IMR-90 (cell line): ENCODE measurements around the gene MROH7. TPM values are rescaled to one million over a fixed set of nuclear protein-coding genes. Genes with fewer than 3 reads are reported as not detected.

Source experiments
- ATAC-seq: fragments of 200-7000 bp; cut with Tn5 transposase; 2 replicates; pipeline ENCODE4 v1.9.1; 2020; ENCODE audit warnings: low read depth, mild to moderate bottlenecking, moderate library complexity
- BruUV-seq: library from RNA; stranded (reverse); fragments of 400-500 nt; replicated peaks from 2 replicates; lab custom pipeline; 2021; lab: Mats Ljungman, UMichigan
- CTCF ChIA-PET: fragments of 300-600 bp; formaldehyde crosslinking; extraction: SDS; loops from one replicate; lab custom pipeline; 2021; ENCODE audit warnings: antibody characterized with exemption; lab: Yijun Ruan, JAX
- POLR2A ChIA-PET: fragments of 300-600 bp; sonication (Branson Sonifier 250); formaldehyde crosslinking; loops from one replicate; lab custom pipeline; 2022; ENCODE audit warnings: antibody characterized with exemption; ENCODE audit not compliant: unreplicated experiment; lab: Charles Lee
- DNase-seq: peaks from one replicate; pipeline ENCODE4 v3.0.0; 2013
- H2AFZ ChIP-seq: replicated peaks from 2 replicates; pipeline ENCODE3; 2013; ENCODE audit warnings: low read length, mild to moderate bottlenecking; ENCODE audit not compliant: poor library complexity
- H2AK5ac ChIP-seq: 2 replicates; pipeline ENCODE4 v1.6.1; 2013; ENCODE audit warnings: low read depth, low read length, inconsistent platforms
- H2AK9ac ChIP-seq: replicated peaks from 2 replicates; pipeline ENCODE3; 2013; ENCODE audit warnings: mild to moderate bottlenecking, low read depth, low read length, moderate library complexity; ENCODE audit not compliant: poor library complexity
- H2BK120ac ChIP-seq: 2 replicates; pipeline ENCODE4 v1.6.1; 2013; ENCODE audit warnings: low read depth, low read length, inconsistent platforms
- H2BK15ac ChIP-seq: 3 replicates; pipeline ENCODE4 v1.6.1; 2013; ENCODE audit warnings: low read depth, low read length, inconsistent platforms
- H2BK20ac ChIP-seq: 2 replicates; pipeline ENCODE4 v1.6.1; 2013; ENCODE audit warnings: low read depth, mild to moderate bottlenecking, inconsistent platforms, low read length, moderate library complexity
- H2BK5ac ChIP-seq: 2 replicates; pipeline ENCODE4 v1.6.1; 2013; ENCODE audit warnings: mild to moderate bottlenecking, low read depth, low read length, inconsistent platforms; ENCODE audit not compliant: poor library complexity, severe bottlenecking
- H3K14ac ChIP-seq: replicated peaks from 2 replicates; pipeline ENCODE4 v1.6.1; 2013; ENCODE audit warnings: low read depth, low read length, inconsistent platforms
- H3K18ac ChIP-seq: 2 replicates; pipeline ENCODE4 v1.6.1; 2013; ENCODE audit warnings: low read depth, low read length, control low read depth
- H3K23ac ChIP-seq: 2 replicates; pipeline ENCODE4 v1.6.1; 2013; ENCODE audit warnings: low read depth, low read length, inconsistent platforms
- H3K27ac ChIP-seq: 2 replicates; pipeline ENCODE4 v1.5.1; 2013; ENCODE audit warnings: mild to moderate bottlenecking, control low read depth, low read length; ENCODE audit not compliant: insufficient read depth
- H3K27me3 ChIP-seq: 2 replicates; pipeline ENCODE4 v1.6.1; 2013; ENCODE audit warnings: low read length; ENCODE audit not compliant: control insufficient read depth, insufficient read depth
- H3K36me3 ChIP-seq: 2 replicates; pipeline ENCODE4 v1.6.1; 2013; ENCODE audit warnings: low read length, mixed read lengths; ENCODE audit not compliant: control insufficient read depth, insufficient read depth
- H3K4ac ChIP-seq: 2 replicates; pipeline ENCODE4 v1.6.1; 2013; ENCODE audit warnings: low read depth, low read length, inconsistent platforms
- H3K4me1 ChIP-seq: 2 replicates; pipeline ENCODE4 v1.6.1; 2013; ENCODE audit warnings: low read length, mixed read lengths; ENCODE audit not compliant: control insufficient read depth, insufficient read depth
- H3K4me2 ChIP-seq: 2 replicates; pipeline ENCODE4 v1.6.1; 2013; ENCODE audit warnings: low read depth, mild to moderate bottlenecking, control low read depth, low read length, moderate library complexity
- H3K4me3 ChIP-seq: 2 replicates; pipeline ENCODE4 v1.5.1; 2013; ENCODE audit warnings: low read depth, mild to moderate bottlenecking, control low read depth, low read length, moderate library complexity; ENCODE audit not compliant: insufficient read depth
- H3K56ac ChIP-seq: 2 replicates; pipeline ENCODE4 v1.6.1; 2013; ENCODE audit warnings: low read length, inconsistent platforms; ENCODE audit not compliant: insufficient read depth; ENCODE audit errors: extremely low read depth
- H3K79me1 ChIP-seq, 2 experiments: 2 replicates each; pipeline ENCODE4 v1.6.1; 2013; ENCODE audit warnings: low read length in 2 of 2, inconsistent platforms in 1 of 2, low read depth in 1 of 2
- H3K9ac ChIP-seq: 2 replicates; pipeline ENCODE4 v1.6.1; 2013; ENCODE audit warnings: low read depth, low read length, control low read depth
- H3K9me1 ChIP-seq: 2 replicates; pipeline ENCODE4 v1.6.1; 2013; ENCODE audit warnings: low read length, inconsistent platforms; ENCODE audit not compliant: insufficient read depth
- H3K9me3 ChIP-seq: 2 replicates; pipeline ENCODE4 v1.6.1; 2013; ENCODE audit warnings: low read length; ENCODE audit not compliant: control insufficient read depth, insufficient read depth
- H4K20me1 ChIP-seq: 2 replicates; pipeline ENCODE4 v1.6.1; 2013; ENCODE audit warnings: low read length, inconsistent platforms; ENCODE audit not compliant: insufficient read depth
- H4K5ac ChIP-seq: 2 replicates; pipeline ENCODE4 v1.6.1; 2013; ENCODE audit warnings: mild to moderate bottlenecking, low read depth, low read length, control low read depth
- H4K8ac ChIP-seq, 2 experiments: 2 replicates each; pipeline ENCODE4 v1.6.1; 2013; ENCODE audit warnings: low read depth in 2 of 2, low read length in 2 of 2, control low read depth in 1 of 2, inconsistent platforms in 1 of 2
- H4K91ac ChIP-seq: 2 replicates; pipeline ENCODE4 v1.6.1; 2013; ENCODE audit warnings: low read depth, low read length, inconsistent platforms; ENCODE audit not compliant: insufficient read depth
- BHLHE40 ChIP-seq: fragments of 150-350 bp; IDR thresholded peaks from 2 replicates; pipeline ENCODE4 v1.6.1; 2016; ENCODE audit warnings: mild to moderate bottlenecking, low read depth, low read length
- CEBPB ChIP-seq: IDR thresholded peaks from 2 replicates; pipeline ENCODE4 v1.6.1; 2012; ENCODE audit warnings: low read depth, low read length, improper control_type of control experiment
- CTCF ChIP-seq: conservative IDR thresholded peaks from 2 replicates; pipeline ENCODE4 v1.5.1; 2012; ENCODE audit warnings: mild to moderate bottlenecking, low read depth, low read length, improper control_type of control experiment
- FOS ChIP-seq: fragments of 150-350 bp; IDR thresholded peaks from 2 replicates; pipeline ENCODE4 v1.6.1; 2016; ENCODE audit warnings: low read depth, low read length
- MAFK ChIP-seq: IDR thresholded peaks from 2 replicates; pipeline ENCODE4 v1.6.1; 2012; ENCODE audit warnings: low read depth, low read length, improper control_type of control experiment
- MAZ ChIP-seq: IDR thresholded peaks from 2 replicates; pipeline ENCODE4 v1.6.1; 2012; ENCODE audit warnings: low read depth, mild to moderate bottlenecking, low read length, improper control_type of control experiment, moderate library complexity, borderline replicate concordance
- MXI1 ChIP-seq: IDR thresholded peaks from 2 replicates; pipeline ENCODE4 v1.6.1; 2012; ENCODE audit warnings: low read depth, mild to moderate bottlenecking, low read length, moderate library complexity, borderline replicate concordance
- POLR2A ChIP-seq: IDR thresholded peaks from 2 replicates; pipeline ENCODE4 v1.6.1; 2012; ENCODE audit warnings: mild to moderate bottlenecking, low read depth, low read length
- RAD21 ChIP-seq: IDR thresholded peaks from 2 replicates; pipeline ENCODE4 v1.6.1; 2012; ENCODE audit warnings: low read length, improper control_type of control experiment
- RFX5 ChIP-seq: IDR thresholded peaks from 2 replicates; pipeline ENCODE4 v1.8.0; 2012; ENCODE audit warnings: low read depth, mild to moderate bottlenecking, low read length, moderate library complexity
- SMC3 ChIP-seq: fragments of 150-350 bp; IDR thresholded peaks from 2 replicates; pipeline ENCODE4 v1.6.1; 2016; ENCODE audit warnings: low read depth, mild to moderate bottlenecking, antibody characterized with exemption, low read length, moderate library complexity
- USF2 ChIP-seq: fragments of 150-350 bp; IDR thresholded peaks from 2 replicates; pipeline ENCODE4 v1.6.1; 2017; ENCODE audit warnings: mild to moderate bottlenecking, antibody characterized with exemption, low read length, low read depth
- WGBS, 2 experiments: methylation state at CpG; one replicate each; pipeline versions ENCODE4 v1.1.5 to v1.1.7; 2013; ENCODE audit warnings: missing lambda C conversion rate in 2 of 2; ENCODE audit not compliant: insufficient read length in 1 of 2; ENCODE audit errors: extremely low coverage in 2 of 2; 5-methylcytosine and 5-hydroxymethylcytosine counted together
- dilution Hi-C: fragments of 300-500 bp; cut with HindIII; formaldehyde crosslinking; loops from one replicate; pipeline ENCODE4 v1.14.3; 2018; ENCODE audit warnings: low sequenced_read_pairs; ENCODE audit not compliant: unreplicated experiment
- in situ Hi-C: fragments of 300-500 bp; cut with MboI; formaldehyde crosslinking; loops from 3 replicates; pipeline ENCODE4 v1.14.3; 2019; ENCODE audit warnings: low sequenced_read_pairs, inconsistent platforms, mixed read lengths
- intact Hi-C: fragments of 100-400 bp; cut with micrococcal nuclease; formaldehyde crosslinking; loops from 2 replicates; pipeline ENCODE4 v1.10.0; 2022
- polyA plus RNA-seq, 3 experiments: library from polyadenylated mRNA; depleted of rRNA; stranded (reverse); fragments of >200 nt; gene quantifications; 2 replicates each; pipeline ENCODE4 v1.2.3, GENCODE V29; 2012; ENCODE audit warnings: low replicate concordance in 1 of 3
- total RNA-seq: library from RNA; depleted of rRNA; stranded (reverse); fragments of >200 nt; gene quantifications from 2 replicates; pipeline ENCODE4 v1.2.3, GENCODE V29; 2012
- TF ChIP-seq, protein P1 (sequence below): fragments of 150-350 bp; IDR thresholded peaks from 2 replicates; pipeline ENCODE4 v1.6.1; 2016; ENCODE audit warnings: low read depth, mild to moderate bottlenecking, low read length, moderate library complexity, borderline replicate concordance

The MROH7 gene
- total and polyA plus RNA-seq, 2 of the 4 experiments (the other 2 are of a cell fraction), result not detected

DNA sequence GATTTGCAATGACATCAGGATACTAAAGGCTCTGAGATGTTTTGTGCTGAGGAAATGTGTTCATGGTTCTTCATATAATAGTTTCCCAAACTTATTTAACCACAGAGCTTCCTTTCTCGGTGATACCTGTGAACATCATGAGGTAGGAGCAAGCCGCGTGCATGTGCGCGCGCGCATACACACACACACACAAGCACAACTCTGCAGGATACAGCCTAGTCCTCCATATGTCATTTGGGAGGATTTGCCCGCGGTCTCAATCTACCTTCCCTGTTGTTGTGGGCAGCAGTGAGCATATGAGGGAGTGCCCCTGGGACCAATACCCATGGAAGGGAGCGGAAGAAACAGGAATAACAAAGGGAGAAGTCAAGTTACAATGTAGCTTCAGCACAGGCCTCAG lies 61.9 kb downstream of the MROH7 start:
- H4K20me1 ChIP-seq, result no peaks in the 10 kb centered on the region
- no peak overlapping the region for H2AK5ac ChIP-seq
- intact Hi-C loops, result no loop called here
- no peak overlapping the region for H3K4ac ChIP-seq
- no peak overlapping the region for H3K56ac ChIP-seq
- dilution Hi-C loops, result no loop called here
- peaks cover 54% of the 10 kb centered on the region for H3K27me3 ChIP-seq
- H3K9me3 ChIP-seq, result no peaks in the 10 kb centered on the region
- H3K36me3 ChIP-seq, result no peaks in the 10 kb centered on the region
- WGBS, 2 experiments, result no CpG with 5 or more reads among the region's 10 CpGs
- H3K9ac ChIP-seq, result no peak overlapping the region
- DNase-seq (no peak), ATAC-seq (no peak)
- BruUV-seq, result no TSS peak
- no peak overlapping the region for H4K8ac ChIP-seq
- no peak overlapping the region for H3K18ac ChIP-seq
- H2BK15ac ChIP-seq, result no peak overlapping the region
- no peak overlapping the region for H3K27ac ChIP-seq
- no peak overlapping the region for H3K23ac ChIP-seq
- H4K91ac ChIP-seq, result no peak overlapping the region
- no peak overlapping the region for H2AFZ ChIP-seq
- H2BK120ac ChIP-seq, result no peak overlapping the region
- in situ Hi-C loops, result no loop called here
- no peak overlapping the region for H3K4me2 ChIP-seq
- POLR2A ChIA-PET, result no interaction called here
- no peak overlapping the region for H2BK5ac ChIP-seq
- H3K4me1 ChIP-seq, result no peaks in the 10 kb centered on the region
- H4K5ac ChIP-seq, result no peak overlapping the region
- TF ChIP-seq BHLHE40, result no peak
- no peak for TF ChIP-seq RAD21
- no peak for TF ChIP-seq MAFK
- TF ChIP-seq RFX5, result no peak
- TF ChIP-seq SMC3, result no peak
- TF ChIP-seq, protein P1, sequence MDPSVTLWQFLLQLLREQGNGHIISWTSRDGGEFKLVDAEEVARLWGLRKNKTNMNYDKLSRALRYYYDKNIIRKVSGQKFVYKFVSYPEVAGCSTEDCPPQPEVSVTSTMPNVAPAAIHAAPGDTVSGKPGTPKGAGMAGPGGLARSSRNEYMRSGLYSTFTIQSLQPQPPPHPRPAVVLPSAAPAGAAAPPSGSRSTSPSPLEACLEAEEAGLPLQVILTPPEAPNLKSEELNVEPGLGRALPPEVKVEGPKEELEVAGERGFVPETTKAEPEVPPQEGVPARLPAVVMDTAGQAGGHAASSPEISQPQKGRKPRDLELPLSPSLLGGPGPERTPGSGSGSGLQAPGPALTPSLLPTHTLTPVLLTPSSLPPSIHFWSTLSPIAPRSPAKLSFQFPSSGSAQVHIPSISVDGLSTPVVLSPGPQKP, result no peak
- TF ChIP-seq USF2, result no peak
- TF ChIP-seq POLR2A, result no peak
- no peak for TF ChIP-seq MXI1
- TF ChIP-seq MAZ, result no peak
- TF ChIP-seq CTCF, result no peak
- TF ChIP-seq FOS, result no peak
- no peak for TF ChIP-seq CEBPB
- H3K14ac ChIP-seq, result no peak overlapping the region
- H2AK9ac ChIP-seq, result no peak overlapping the region
- no peak overlapping the region for H3K4me3 ChIP-seq
- H2BK20ac ChIP-seq, result no peak overlapping the region
- H3K9me1 ChIP-seq, result no peaks in the 10 kb centered on the region
- CTCF ChIA-PET, result no interaction called here
- no peaks in the 10 kb centered on the region for H3K79me1 ChIP-seq
